ENCODE data around the gene KIAA1217.

GRCh38 chr10:24483701-24484100 lies 274.8 kb downstream of the KIAA1217 start:
- TF ChIP-seq CTCF (IDR thresholded peaks at IDR 0.05) (no peak), POLR2AphosphoS5 (IDR thresholded peaks at IDR 0.05; ENCODE audit: insufficient read depth in 1 of 2, low read depth in 1 of 2) (peak in 1 of 2 donors; percentile 86)
